Activated T-cell treated with anti-CD3 and anti-CD28 coated beads for 24 hours (primary cell): Measurements from ENCODE around the gene FAM20A.

ENCODE experiments used
- DNase-seq: peaks from one replicate; pipeline ENCODE4 v3.0.0-alpha.2; 2020; ENCODE audit warnings: low read depth

The FAM20A gene

DNA sequence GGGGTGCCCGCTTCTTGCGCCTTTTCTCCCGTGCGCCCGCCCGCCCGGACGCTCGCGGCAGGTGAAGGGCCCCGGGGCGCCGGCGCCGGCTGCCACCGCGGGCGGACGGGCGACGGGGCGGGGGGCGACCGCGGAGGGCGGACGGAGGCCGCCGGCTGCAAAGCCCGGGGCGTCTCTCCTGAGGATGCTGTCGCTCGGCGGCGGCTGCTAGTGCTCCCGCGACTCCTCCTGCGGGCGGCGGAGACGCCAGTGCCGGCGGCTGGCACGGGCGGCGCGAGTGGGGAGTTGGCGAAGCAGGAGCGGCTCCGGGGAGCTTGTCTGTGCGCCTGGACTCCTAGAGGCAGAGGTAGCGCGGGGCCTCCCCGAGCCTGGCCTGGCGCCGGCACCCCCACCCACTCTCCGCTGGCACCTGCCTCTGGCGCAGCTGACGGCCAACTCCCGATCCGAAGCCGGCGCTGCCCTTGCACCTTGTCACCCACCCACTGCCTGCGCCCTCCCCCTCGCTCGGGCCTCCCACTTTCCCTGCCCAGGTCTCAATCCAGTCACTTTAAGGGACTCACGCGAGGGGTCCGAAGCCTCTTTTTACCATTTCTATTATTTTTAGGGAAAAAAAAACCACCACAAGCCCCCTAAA is at the start of gene FAM20A:
TSS of gene FAM20A (minus strand) at position 437 of the 634 bp plus-strand sequence. CDS start 701 bp downstream, outside the sequence.
- DNase-seq = no peak

DNA sequence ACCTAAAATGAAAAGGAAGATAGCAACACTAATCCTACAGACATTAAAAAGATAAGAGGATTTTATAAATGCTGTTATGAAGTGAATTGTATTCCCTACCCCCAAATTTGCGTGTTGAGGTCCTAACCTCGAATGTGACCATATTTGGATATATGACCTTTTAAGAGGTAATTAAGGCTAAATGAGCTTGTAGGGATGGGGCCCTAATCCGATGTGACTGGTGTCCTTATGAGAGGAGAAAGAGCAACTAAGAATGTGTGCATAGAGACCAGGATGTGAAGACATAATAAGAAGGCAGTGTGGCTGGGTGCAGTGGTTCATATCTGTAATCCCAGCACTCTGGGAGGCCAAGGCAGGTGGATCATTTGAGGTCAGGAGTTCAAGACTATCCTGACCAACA is 48.2 kb upstream of the FAM20A start:
- DNase-seq = no peak

DNA sequence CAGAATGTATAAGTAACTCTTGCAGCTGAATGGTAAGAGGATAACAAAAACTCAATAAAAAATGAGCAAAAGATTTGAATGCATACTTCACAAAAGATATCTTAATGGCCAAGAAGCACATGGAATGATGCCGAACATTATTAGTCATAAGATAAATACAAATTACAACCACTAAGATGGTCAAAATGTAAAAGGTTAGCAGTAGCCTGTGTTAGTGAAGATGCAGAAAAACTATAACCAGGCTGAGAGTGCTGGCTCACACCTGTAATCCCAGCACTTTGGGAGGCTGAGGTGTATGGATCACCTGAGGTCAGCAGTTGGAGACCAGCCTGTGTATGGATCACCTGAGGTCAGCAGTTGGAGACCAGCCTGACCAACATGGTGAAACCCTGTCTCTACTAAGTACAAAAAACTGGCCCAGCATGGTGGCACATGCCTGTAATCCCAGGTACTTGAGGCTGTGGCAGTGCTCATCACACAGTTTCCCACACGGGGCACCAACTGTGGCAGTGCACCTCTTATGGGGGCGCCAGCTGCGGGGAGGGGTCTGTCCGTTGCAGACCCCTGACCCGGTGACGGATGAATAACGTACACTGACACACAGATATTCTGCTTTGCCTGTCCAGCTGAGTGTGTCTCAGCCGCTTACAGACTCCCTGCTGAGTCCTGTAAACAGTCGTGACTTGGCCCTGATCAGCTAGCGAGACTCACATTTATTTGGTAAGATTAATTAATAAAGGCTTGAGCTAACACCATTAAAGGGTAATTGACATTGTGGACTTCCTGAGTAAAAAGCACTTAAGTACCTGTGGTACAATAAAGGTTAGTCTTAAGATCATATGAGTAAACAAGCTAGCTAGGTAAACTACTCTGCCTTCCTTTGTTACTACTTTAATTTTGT is 45.7 kb upstream of the FAM20A start:
- no peak for DNase-seq

- no peak for DNase-seq
Measured at GRCh38 chr17:68642118-68642412, 40.9 kb upstream of the FAM20A start.

- DNase-seq = no peak
Measured at GRCh38 chr17:68641276-68642117, 40.3 kb upstream of the FAM20A start.

GRCh38 chr17:68640242-68640989 is 39.2 kb upstream of the FAM20A start:
- DNase-seq = no peak

DNA sequence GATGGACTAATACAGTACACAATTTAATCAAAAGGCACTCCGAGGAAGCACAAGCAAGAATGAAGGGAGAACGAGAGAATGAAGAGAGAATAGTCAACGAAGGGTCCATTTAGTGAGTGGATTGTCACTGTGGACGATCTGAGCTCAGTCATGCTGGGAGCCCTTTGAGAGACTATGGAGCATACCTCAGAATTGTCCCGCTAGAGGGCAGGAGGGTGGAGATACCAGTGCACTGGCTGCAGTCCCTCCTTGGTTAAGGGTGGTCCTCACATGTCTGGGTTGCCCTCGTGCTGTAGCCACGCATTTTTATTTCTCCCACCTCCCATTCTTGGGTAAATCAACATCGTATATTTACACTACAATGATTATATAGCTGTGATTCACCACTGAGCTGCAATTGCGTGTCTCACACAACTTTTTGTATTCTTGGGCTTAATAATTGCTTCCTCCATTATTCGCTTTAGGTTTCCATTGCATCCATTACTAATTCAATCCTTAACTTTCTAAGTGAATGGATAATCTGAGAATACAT is 33.2 kb upstream of the FAM20A start:
- no peak for DNase-seq

DNA sequence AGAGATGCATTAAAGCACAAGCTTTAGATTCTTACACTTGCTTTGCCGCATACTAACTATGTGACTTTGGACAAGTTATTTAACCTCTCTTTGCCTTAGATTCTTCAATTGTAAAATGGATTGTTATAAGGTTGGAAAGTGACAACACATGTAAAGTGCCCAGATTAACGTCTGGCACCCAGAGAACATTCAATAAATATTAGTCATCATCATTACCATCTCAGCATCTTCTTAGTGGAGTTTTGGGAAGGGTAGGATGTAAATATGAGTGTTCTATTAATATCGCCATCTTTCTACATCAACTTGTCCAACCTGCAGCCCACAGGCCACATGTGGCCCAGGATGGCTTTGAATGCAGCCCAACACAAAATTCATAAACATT is 27.4 kb upstream of the FAM20A start:
- no peak for DNase-seq

DNA sequence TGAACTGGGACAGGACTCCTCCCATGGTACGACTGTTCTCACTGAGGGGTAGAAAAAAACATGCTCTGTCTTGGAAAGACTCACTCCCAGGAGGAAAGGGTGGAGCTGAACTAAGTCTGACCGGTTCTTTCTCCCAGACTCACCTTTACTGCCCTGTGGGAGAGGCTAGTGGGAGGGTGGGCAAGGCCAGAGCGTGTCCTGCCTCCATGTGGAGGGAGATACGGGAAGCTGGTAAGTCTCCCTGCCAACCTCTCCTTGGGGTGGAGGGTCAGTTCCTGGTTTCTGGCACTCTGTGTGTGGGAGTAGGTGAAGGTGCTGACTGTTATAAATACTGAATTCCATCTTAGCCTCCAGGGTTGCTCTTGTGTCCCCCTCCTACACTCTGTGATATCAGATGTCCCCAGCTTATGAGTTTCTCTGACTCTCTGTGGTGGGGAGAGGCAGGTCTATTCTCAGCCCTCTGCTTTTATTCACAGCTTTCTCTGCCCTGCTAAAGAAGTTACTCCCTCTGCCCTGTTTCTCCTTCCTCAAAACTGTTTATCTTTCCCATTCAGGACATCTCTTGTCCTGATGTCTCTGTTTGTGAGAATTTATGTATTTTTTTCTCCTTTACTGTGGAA is 26.9 kb upstream of the FAM20A start:
- no peak for DNase-seq

GRCh38 chr17:68624381-68624780 is 23.2 kb upstream of the FAM20A start:
- DNase-seq = no peak

DNA sequence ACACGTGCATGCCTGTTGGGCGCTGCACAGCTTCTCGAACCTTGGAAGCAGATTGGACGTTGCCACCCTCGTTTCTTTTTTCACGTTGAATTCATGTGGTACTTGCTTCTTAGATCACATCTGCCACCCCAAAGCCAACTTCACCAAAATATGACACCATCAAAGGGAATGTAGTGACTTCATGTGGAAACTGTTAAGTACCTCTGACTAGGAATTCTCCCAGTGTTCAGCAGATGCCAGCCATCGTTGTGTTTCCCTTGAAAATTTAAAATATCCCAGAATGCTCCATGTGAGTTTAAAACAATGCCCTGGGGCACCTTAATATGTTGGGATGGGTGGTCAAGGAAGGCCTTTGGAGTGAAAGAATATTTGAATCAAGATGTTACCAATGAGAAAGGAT is 22.6 kb upstream of the FAM20A start:
- DNase-seq = no peak

- DNase-seq = no peak
Measured at GRCh38 chr17:68622423-68622822, 21.3 kb upstream of the FAM20A start.

- DNase-seq = no peak
Measured at GRCh38 chr17:68621065-68621464, 19.9 kb upstream of the FAM20A start.

DNA sequence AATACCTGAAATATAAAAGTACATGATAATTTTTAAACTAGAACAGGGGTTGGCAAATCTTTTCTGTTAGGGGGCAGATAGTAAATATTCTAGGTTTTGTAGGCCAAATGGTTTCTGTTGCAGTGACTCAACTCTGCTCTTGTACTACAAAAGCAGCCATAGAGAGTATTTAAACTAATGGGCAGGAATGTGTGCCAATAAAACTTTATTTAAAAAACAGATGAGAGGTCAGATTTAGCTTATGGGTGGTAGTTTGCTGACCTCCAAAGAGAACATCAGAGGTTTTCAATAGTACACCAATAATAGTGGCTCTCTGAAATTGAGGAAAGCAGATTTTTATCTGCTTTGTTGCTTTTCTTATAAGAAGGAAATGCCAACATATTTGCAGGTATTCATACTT is 15.2 kb upstream of the FAM20A start:
- DNase-seq = no peak

- no peak for DNase-seq
Measured at GRCh38 chr17:68614718-68615117, 13.6 kb upstream of the FAM20A start.

DNA sequence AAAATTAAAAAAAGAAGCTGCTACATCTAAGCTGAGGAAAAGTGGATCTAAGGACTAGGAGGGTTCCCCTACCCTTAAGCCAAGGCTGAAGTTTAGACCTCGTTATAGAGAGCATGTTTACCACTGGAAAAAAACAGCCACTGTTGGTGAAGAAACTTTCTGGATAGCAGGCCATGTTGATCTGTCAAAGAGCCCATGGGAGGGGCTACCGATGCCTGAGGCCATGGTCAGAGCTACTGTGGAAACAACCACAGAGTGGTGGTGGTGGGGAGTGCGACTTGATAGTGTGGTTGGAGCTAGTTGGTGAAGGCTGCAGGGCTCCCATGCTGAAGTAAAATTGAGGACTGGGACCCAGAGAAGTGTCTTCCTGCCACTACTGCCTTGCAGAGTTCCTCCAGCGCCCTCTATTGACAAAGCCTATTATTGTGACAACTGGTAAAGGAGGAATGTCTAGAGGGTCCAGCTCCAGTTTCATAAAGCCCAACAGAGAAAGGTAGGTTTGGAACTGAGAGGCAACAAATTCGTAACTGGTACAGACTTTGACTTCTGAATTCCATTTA is 12.7 kb upstream of the FAM20A start:
- no peak for DNase-seq

- no peak for DNase-seq
Measured at GRCh38 chr17:68612923-68613292, 11.7 kb upstream of the FAM20A start.

DNA sequence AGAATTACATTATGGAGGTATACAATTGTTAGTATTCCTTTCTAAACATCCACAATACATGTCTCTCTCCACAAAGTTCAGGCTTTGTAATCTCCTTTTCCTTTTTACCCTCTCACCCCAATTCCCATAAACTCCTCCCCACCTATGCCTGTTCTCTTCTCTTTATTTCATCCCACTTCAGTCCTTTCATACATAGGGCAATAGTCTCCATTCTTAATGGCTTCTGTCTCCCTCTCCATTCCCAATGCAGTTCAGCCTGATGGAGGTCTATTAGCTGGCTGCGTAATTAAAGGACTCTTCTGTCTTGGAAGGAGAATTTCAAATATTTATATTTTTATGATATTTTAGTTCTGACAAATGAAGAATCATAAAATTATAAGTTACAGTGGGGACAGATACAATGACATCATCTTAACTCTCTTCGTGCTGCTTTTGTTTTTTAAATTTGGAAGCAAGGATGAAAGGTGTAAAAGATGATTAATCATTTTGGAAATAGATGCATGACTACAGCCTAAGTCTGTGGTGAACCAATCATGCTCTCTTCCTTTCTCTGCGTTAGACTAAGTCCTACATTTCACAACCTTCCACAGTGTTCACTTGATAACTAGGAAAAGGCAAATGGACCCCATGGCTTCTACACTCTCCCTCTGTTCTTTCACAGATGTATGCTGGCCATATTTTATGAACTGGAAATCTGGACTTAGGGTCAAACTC is 11.2 kb upstream of the FAM20A start:
- no peak for DNase-seq

DNA sequence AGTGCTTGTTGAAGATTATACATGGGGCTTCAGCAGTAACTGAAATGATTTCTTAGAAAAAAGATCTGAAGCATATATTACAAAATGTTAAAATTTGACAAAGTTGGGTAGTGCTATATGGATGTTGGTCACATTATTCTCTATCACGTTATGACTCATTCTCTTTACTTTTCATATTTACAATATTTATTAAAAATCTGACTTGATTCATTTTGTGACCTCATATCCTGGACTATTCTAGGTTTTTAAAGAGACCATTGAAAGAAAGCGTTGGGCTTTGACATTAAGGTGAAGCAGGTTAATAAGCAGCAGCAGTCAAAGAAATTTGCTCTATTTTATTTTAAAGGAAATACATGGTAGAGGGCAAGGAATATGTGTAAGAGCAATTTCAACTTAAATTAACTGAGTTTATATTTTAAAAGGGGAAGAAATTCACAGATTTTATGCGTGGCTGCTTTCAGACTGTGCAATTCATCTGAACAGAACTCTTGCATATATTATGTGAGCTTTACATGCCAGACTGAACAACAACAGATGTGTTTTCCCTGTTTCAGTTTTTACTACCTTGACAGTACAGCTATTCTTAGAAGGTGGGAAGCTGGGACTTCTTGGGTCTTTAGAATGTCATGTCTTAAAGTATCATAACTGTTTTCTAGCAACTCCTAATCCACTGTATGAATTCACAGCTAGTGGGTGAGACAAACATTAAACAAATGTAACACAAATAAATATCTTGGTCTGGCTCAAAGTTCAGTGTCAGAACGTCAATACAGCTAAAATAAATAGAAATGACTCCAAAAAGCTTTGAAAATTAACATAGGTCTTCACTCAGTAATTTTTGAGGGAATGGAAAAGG is 10.4 kb upstream of the FAM20A start:
- no peak for DNase-seq

DNA sequence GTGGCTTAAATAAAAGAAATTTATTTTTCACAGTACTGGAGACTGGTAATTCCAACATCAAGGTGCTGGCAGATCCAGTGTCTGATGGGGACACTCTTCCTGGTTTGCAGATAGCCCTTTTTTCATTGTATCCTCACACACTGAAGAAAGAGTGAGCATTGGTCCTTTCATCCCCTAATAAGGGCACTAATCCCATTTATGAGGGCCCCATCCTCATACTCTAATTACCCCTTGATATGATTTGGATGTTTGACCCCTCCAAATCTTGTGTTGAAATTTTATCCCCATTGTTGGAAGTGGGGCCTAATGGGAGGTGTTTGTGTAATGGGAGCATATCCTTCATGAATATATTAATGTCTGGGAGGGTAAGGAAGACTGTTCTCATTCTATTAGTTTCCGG is 9.4 kb upstream of the FAM20A start:
- DNase-seq = no peak
